Right lobe of liver (tissue), 4 donors: ENCODE measurements around the gene COX10.

Source experiments
- CTCF ChIP-seq, 4 donors: fragments of 200-600 bp in 3 of 4; fragments of 450-650 bp in 1 of 4; IDR thresholded peaks; one replicate each; pipeline versions ENCODE4 v1.5.1 to v1.8.0; 2016 to 2022; ENCODE audit warnings: antibody characterized with exemption in 4 of 4, mild to moderate bottlenecking in 2 of 4
- POLR2A ChIP-seq: fragments of 450-650 bp; IDR thresholded peaks from one replicate; pipeline ENCODE4 v1.6.1; 2017; ENCODE audit warnings: antibody characterized with exemption, mild to moderate bottlenecking
- donor health status: DM: no; HTN: no; CAD: no.
- donor health status: DM: no; HTN: no; CAD: no.
- donor health status: DM: no; HTN: yes; CAD: no.

DNA sequence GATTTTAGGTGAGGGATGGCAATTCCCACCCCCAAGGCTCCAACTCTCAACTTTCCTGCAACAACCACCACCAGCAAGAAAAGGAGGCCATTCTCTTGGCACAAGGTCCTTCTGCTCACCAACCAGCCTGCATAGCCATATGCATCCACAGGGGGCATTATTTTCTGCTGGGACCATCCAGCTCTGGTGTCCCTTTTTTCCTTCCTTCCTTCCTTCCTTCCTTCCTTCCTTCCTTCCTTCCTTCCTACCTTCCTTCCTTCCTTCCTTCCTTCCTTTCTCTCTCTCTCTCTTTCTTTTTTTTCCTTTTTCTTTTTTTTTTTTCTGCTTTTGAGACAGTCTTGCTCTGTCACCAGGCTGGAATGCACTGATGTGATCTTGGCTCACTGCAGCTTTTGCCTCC is 21.1 kb upstream of the COX10 start:
- TF ChIP-seq CTCF (IDR thresholded peaks at IDR 0.05) (peak in 3 of 4 donors; percentile 8 to 16 (median 16)), POLR2A (no peak)
